GM12878 (cell line): Measurements from ENCODE around the gene MTMR3. TPM values are rescaled to one million over a fixed set of nuclear protein-coding genes. Genes with fewer than 3 reads are reported as not detected.

Source experiments
- ATAC-seq: fragments of 200-7000 bp; cut with Tn5 transposase; 3 replicates; pipeline ENCODE4 v1.9.1; 2020; ENCODE audit warnings: mild to moderate bottlenecking, moderate library complexity
- BruUV-seq: library from RNA; stranded (reverse); fragments of 400-500 nt; replicated peaks from 2 replicates; lab custom pipeline; 2021; lab: Mats Ljungman, UMichigan
- CTCF ChIA-PET: fragments of 300-600 bp; sonication (Branson Sonifier 250); formaldehyde crosslinking; extraction: SDS; loops from one replicate; lab custom pipeline; 2021; ENCODE audit warnings: inconsistent platforms; lab: Yijun Ruan, JAX
- POLR2A ChIA-PET: fragments of 350-600 bp; formaldehyde crosslinking; extraction: SDS; loops from one replicate; lab custom pipeline; 2021; ENCODE audit warnings: inconsistent platforms; lab: Charles Lee
- RAD21 ChIA-PET: fragments of 300-600 bp; sonication (Branson Sonifier 250); formaldehyde crosslinking; loops from one replicate; lab custom pipeline; 2023; ENCODE audit warnings: antibody characterized with exemption; ENCODE audit not compliant: unreplicated experiment; lab: Charles Lee
- SMC1A ChIA-PET: fragments of 300-600 bp; sonication (Branson Sonifier 250); formaldehyde crosslinking; loops from one replicate; lab custom pipeline; 2023; ENCODE audit not compliant: unreplicated experiment, uncharacterized antibody; lab: Charles Lee
- DNase-seq: peaks from one replicate; pipeline ENCODE4 v3.0.0-alpha.2; 2011; ENCODE audit warnings: low read depth, low spot score
- FAIRE-seq: peaks from 3 replicates; lab custom pipeline; 2011; peaks lifted over from hg19 to GRCh38; lab: Jason Lieb, UNC
- H2AFZ ChIP-seq: 2 replicates; pipeline ENCODE4 v1.6.0; 2011; ENCODE audit warnings: low read depth, low read length, control low read depth; ENCODE audit not compliant: control insufficient read depth
- H3K27ac ChIP-seq: 2 replicates; pipeline ENCODE4 v1.5.1; 2011; ENCODE audit warnings: control low read depth; ENCODE audit not compliant: control insufficient read depth, insufficient read depth
- H3K27me3 ChIP-seq, 2 experiments: replicated peaks in 1 of 2; 2 replicates each; pipeline versions ENCODE4 v1.6.0 to v1.6.1; 2011; ENCODE audit warnings: low read length in 1 of 2; ENCODE audit not compliant: control insufficient read depth in 2 of 2, insufficient read depth in 2 of 2
- H3K36me3 ChIP-seq, 2 experiments: 2 replicates each; pipeline ENCODE4 v1.5.1; 2011; ENCODE audit warnings: low read length in 1 of 2; ENCODE audit not compliant: control insufficient read depth in 2 of 2, insufficient read depth in 2 of 2
- H3K4me1 ChIP-seq: 2 replicates; pipeline ENCODE4 v1.6.1; 2011; ENCODE audit warnings: mild to moderate bottlenecking, low read length, moderate library complexity, mixed read lengths; ENCODE audit not compliant: control insufficient read depth, insufficient read depth
- H3K4me2 ChIP-seq: 2 replicates; pipeline ENCODE4 v1.6.0; 2011; ENCODE audit warnings: control low read depth; ENCODE audit not compliant: control insufficient read depth, insufficient read depth
- H3K4me3 ChIP-seq: fragments of 200-600 bp; sonication (generic); 2 replicates; pipeline ENCODE4 v1.5.1; 2016
- H3K79me2 ChIP-seq: 2 replicates; pipeline ENCODE4 v1.6.0; 2011; ENCODE audit warnings: low read length; ENCODE audit not compliant: control insufficient read depth, insufficient read depth
- H3K9ac ChIP-seq: 2 replicates; pipeline ENCODE4 v1.8.0; 2011; ENCODE audit warnings: low read length, control low read depth, mixed read lengths; ENCODE audit not compliant: control insufficient read depth, insufficient read depth
- H3K9me3 ChIP-seq: replicated peaks from 3 replicates; pipeline ENCODE4 v1.5.1; 2011; ENCODE audit warnings: mild to moderate bottlenecking, low read length; ENCODE audit not compliant: control insufficient read depth, insufficient read depth
- H4K20me1 ChIP-seq: 2 replicates; pipeline ENCODE4 v1.6.0; 2011; ENCODE audit not compliant: control insufficient read depth, insufficient read depth
- ASH2L ChIP-seq: fragments of 300-600, 200-600 bp; sonication (generic); IDR thresholded peaks from 2 replicates; pipeline ENCODE4 v1.6.1; 2017; ENCODE audit warnings: low read depth, mild to moderate bottlenecking, borderline replicate concordance
- BACH1 ChIP-seq: fragments of 450-650 bp; IDR thresholded peaks from 2 replicates; pipeline ENCODE4 v1.6.1; 2017; ENCODE audit warnings: mild to moderate bottlenecking, borderline replicate concordance
- BHLHE40 ChIP-seq, 2 experiments: fragments of 450-650 bp in 1 of 2; IDR thresholded peaks; 2 replicates each; pipeline ENCODE4 v1.6.1; 2011 to 2017; ENCODE audit warnings: low read depth in 2 of 2, borderline replicate concordance in 1 of 2, improper control_type of control experiment in 1 of 2, low read length in 1 of 2, mild to moderate bottlenecking in 1 of 2
- CBFB ChIP-seq: IDR thresholded peaks from 2 replicates; pipeline ENCODE4 v1.6.1; 2016; ENCODE audit warnings: antibody characterized with exemption, low read depth
- E2F4 ChIP-seq: IDR thresholded peaks from 2 replicates; pipeline ENCODE4 v1.6.1; 2012; ENCODE audit warnings: low read depth, low read length, improper control_type of control experiment
- E4F1 ChIP-seq: fragments of 450-650 bp; IDR thresholded peaks from 2 replicates; pipeline ENCODE4 v1.6.1; 2018; ENCODE audit warnings: borderline replicate concordance, mild to moderate bottlenecking; ENCODE audit not compliant: partially characterized antibody
- ESRRA ChIP-seq: IDR thresholded peaks from 2 replicates; pipeline ENCODE4 v1.6.1; 2012; ENCODE audit warnings: mild to moderate bottlenecking, low read length, improper control_type of control experiment
- FOXM1 ChIP-seq: IDR thresholded peaks from 2 replicates; pipeline ENCODE4 v1.6.1; 2012; ENCODE audit warnings: low read depth, mild to moderate bottlenecking, inconsistent platforms, low read length, moderate library complexity
- HDAC2 ChIP-seq: fragments of 200-600 bp; sonication (generic); IDR thresholded peaks from 2 replicates; pipeline ENCODE4 v1.6.1; 2017
- KAT2A ChIP-seq: conservative IDR thresholded peaks from 2 replicates; pipeline ENCODE4 v1.6.1; 2011; ENCODE audit warnings: low read depth, low read length; ENCODE audit not compliant: control insufficient read depth
- NFYB ChIP-seq: IDR thresholded peaks from 2 replicates; pipeline ENCODE4 v1.6.1; 2011; ENCODE audit warnings: low read depth, mild to moderate bottlenecking, low read length, improper control_type of control experiment, moderate library complexity; ENCODE audit not compliant: insufficient read depth
- NR2F1 ChIP-seq: fragments of 450-650 bp; conservative IDR thresholded peaks from 2 replicates; pipeline ENCODE4 v1.6.1; 2017; ENCODE audit warnings: mild to moderate bottlenecking
- PAX8 ChIP-seq: fragments of 450-650 bp; IDR thresholded peaks from 2 replicates; pipeline ENCODE4 v1.6.1; 2017; ENCODE audit warnings: mild to moderate bottlenecking, moderate library complexity
- POU2F2 ChIP-seq: IDR thresholded peaks from 3 replicates; pipeline ENCODE4 v1.6.1; 2011; ENCODE audit warnings: low read depth, mild to moderate bottlenecking, low read length, borderline replicate concordance
- SIN3A ChIP-seq: IDR thresholded peaks from 2 replicates; pipeline ENCODE4 v1.6.1; 2012; ENCODE audit warnings: low read depth, low read length, improper control_type of control experiment
- SMAD1 ChIP-seq: fragments of 450-650 bp; IDR thresholded peaks from 2 replicates; pipeline ENCODE4 v1.6.1; 2018; ENCODE audit warnings: mild to moderate bottlenecking, low read depth; ENCODE audit not compliant: partially characterized antibody
- SREBF2 ChIP-seq: IDR thresholded peaks from 2 replicates; pipeline ENCODE4 v1.6.1; 2012; ENCODE audit warnings: mild to moderate bottlenecking, low read length
- YBX1 ChIP-seq: fragments of 450-650 bp; IDR thresholded peaks from 2 replicates; pipeline ENCODE4 v1.6.1; 2016; ENCODE audit warnings: antibody characterized with exemption
- WGBS: methylation state at CpG from one replicate; pipeline ENCODE4 v1.1.6; 2016; ENCODE audit warnings: low lambda C conversion rate; ENCODE audit not compliant: insufficient replicate concordance, insufficient coverage; ENCODE audit errors: missing lambda C conversion rate; 5-methylcytosine and 5-hydroxymethylcytosine counted together
- in situ Hi-C: fragments of 300-500 bp; cut with MboI; formaldehyde crosslinking; loops from 9 replicates; pipeline ENCODE4 v1.14.3; 2018; ENCODE audit warnings: mixed read lengths
- intact Hi-C: fragments of 100-400 bp; cut with micrococcal nuclease; formaldehyde crosslinking; loops from one replicate; pipeline ENCODE4 v1.14.2; 2022; ENCODE audit not compliant: unreplicated experiment
- polyA plus RNA-seq, 11 experiments: library from polyadenylated mRNA; depleted of rRNA in 4 of 11; unstranded in 6 of 11; stranded (reverse) in 5 of 11; fragments of >200 nt; fragmentation: Nextera tagmentation in 4 of 11; fragmentation: Illumina TruSeq in 1 of 11; extraction: Ambion mirVana in 4 of 11; extraction: Trizol in 1 of 11; gene quantifications; 1 replicate in 1 of 11; 2 replicates in 10 of 11; pipeline versions ENCODE4 v1.2.1 to v1.2.3, GENCODE V29; 2011 to 2016; ENCODE audit warnings: inconsistent platforms in 2 of 11, missing spikeins in 2 of 11, low read depth in 1 of 11
- total RNA-seq, 4 experiments: library from RNA; depleted of rRNA in 3 of 4; stranded (reverse); fragments of >200 nt in 3 of 4; fragmentation: Illumina TruSeq in 1 of 4; extraction: Trizol in 1 of 4; gene quantifications; 2 replicates each; pipeline versions ENCODE4 v1.2.1 to v1.2.3, GENCODE V29; 2013 to 2021
- TF ChIP-seq, protein P1 (sequence below): fragments of 450-650 bp; IDR thresholded peaks from 2 replicates; pipeline ENCODE4 v1.6.1; 2018; ENCODE audit warnings: mild to moderate bottlenecking, low read depth, moderate library complexity; ENCODE audit not compliant: partially characterized antibody

MTMR3 gene
- total and polyA plus RNA-seq, 10 of the 15 experiments (the other 5 are each of a cell fraction or from before 2014, with no cell fraction given): 1.4 to 23.7 (median 10.6) TPM

DNA sequence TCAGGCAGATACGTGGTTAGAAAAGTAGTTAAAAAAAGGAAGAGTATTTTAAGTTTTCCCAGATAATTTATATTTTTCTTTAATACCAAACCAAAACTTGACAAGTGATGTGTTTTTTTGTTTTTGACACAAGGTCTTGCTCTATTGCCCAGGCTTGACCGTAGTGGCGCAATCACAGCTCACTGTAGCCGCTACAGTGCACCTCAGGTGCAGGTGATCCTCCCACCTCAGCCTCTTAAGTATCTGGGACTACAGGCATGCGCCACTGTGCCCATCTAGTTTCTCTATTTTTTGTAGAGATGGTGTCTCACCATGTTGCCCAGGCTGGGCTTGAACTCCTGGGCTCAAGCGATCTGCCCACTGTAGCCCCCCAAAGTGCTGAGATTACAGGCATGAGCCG is 92.5 kb downstream of the MTMR3 start (continued):
- TF ChIP-seq BACH1 (no peak), ASH2L (no peak), HDAC2 (no peak)

- 100% methylated on average over 3 of the region's 3 CpGs for WGBS
- FAIRE-seq (no peak), DNase-seq (no peak), ATAC-seq (no peak)
- Histone ChIP-seq H3K4me3 (no peak overlapping the region), H3K9me3 (no peaks in the 10 kb centered on the region), H3K36me3 (no peaks in the 10 kb centered on the region), H2AFZ (no peak overlapping the region), H3K9ac (no peak overlapping the region), H3K27ac (no peak overlapping the region), H3K79me2 (no peaks in the 10 kb centered on the region), H3K4me1 (no peaks in the 10 kb centered on the region), H4K20me1 (no peaks in the 10 kb centered on the region), H3K4me2 (no peak overlapping the region), H3K27me3 (no peaks in the 10 kb centered on the region)
- POLR2A ChIA-PET: no interaction called here
- intact Hi-C loops (no loop called here), in situ Hi-C loops (no loop called here)
- RAD21 ChIA-PET: interaction anchor here (0.9 kb wide), 1 partner anchor 28 kb away, joined by 3 read pairs; no protein-coding TSS in a partner anchor
- SMC1A ChIA-PET: no interaction called here
- BruUV-seq: no TSS peak
- CTCF ChIA-PET: no interaction called here
- no peak for TF ChIP-seq YBX1
- TF ChIP-seq KAT2A: no peak
- TF ChIP-seq CBFB: no peak
- no peak for TF ChIP-seq BHLHE40 (IDR thresholded peaks at IDR 0.05; ENCODE audit: borderline replicate concordance in 1 of 2, low read depth in 2 of 2, low read length in 1 of 2)
- TF ChIP-seq FOXM1: no peak
- no peak for TF ChIP-seq NR2F1
- no peak for TF ChIP-seq SREBF2
- TF ChIP-seq ESRRA: no peak
- TF ChIP-seq PAX8: no peak
- TF ChIP-seq SMAD1: no peak
- TF ChIP-seq E2F4: no peak
- no peak for TF ChIP-seq SIN3A
- TF ChIP-seq, protein P1, sequence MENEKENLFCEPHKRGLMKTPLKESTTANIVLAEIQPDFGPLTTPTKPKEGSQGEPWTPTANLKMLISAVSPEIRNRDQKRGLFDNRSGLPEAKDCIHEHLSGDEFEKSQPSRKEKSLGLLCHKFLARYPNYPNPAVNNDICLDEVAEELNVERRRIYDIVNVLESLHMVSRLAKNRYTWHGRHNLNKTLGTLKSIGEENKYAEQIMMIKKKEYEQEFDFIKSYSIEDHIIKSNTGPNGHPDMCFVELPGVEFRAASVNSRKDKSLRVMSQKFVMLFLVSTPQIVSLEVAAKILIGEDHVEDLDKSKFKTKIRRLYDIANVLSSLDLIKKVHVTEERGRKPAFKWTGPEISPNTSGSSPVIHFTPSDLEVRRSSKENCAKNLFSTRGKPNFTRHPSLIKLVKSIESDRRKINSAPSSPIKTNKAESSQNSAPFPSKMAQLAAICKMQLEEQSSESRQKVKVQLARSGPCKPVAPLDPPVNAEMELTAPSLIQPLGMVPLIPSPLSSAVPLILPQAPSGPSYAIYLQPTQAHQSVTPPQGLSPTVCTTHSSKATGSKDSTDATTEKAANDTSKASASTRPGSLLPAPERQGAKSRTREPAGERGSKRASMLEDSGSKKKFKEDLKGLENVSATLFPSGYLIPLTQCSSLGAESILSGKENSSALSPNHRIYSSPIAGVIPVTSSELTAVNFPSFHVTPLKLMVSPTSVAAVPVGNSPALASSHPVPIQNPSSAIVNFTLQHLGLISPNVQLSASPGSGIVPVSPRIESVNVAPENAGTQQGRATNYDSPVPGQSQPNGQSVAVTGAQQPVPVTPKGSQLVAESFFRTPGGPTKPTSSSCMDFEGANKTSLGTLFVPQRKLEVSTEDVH: no peak
- no peak for TF ChIP-seq NFYB
- no peak for TF ChIP-seq POU2F2
- no peak for TF ChIP-seq E4F1
Measured at GRCh38 chr22:29977107-29977506, 94.1 kb downstream of the MTMR3 start.
